H1 (cell line): ENCODE measurements around the gene ENPP5. TPM values are rescaled to one million over a fixed set of nuclear protein-coding genes. Genes with fewer than 3 reads are reported as not detected.

Experiments used
- CTCF ChIA-PET: fragments of 300-600 bp; sonication (Branson Sonifier 250); formaldehyde crosslinking; loops from one replicate; lab custom pipeline; 2021; ENCODE audit not compliant: partially characterized antibody; lab: Charles Lee
- POLR2A ChIA-PET: fragments of 300-600 bp; sonication (Branson Sonifier 250); formaldehyde crosslinking; loops from one replicate; lab custom pipeline; 2021; ENCODE audit warnings: inconsistent platforms; ENCODE audit not compliant: partially characterized antibody; lab: Charles Lee
- DNase-seq, 2 experiments: peaks; one replicate each; pipeline versions ENCODE4 v3.0.0 to v3.0.0-alpha.2; 2010 to 2022; ENCODE audit warnings: low spot score in 2 of 2, low read depth in 1 of 2, mixed read lengths in 1 of 2
- FAIRE-seq: peaks from 2 replicates; lab custom pipeline; 2011; peaks lifted over from hg19 to GRCh38; lab: Jason Lieb, UNC
- H2AFZ ChIP-seq: 2 replicates; pipeline ENCODE4 v1.8.1; 2012; ENCODE audit warnings: low read length, inconsistent platforms
- H2AK5ac ChIP-seq: 2 replicates; pipeline ENCODE4 v1.6.1; 2013; ENCODE audit warnings: low read depth, low read length
- H2BK120ac ChIP-seq: replicated peaks from 2 replicates; pipeline ENCODE3; 2013; ENCODE audit warnings: low read depth, low read length, inconsistent platforms
- H2BK12ac ChIP-seq: 2 replicates; pipeline ENCODE4 v1.6.1; 2013; ENCODE audit warnings: low read depth, low read length
- H2BK15ac ChIP-seq: 2 replicates; pipeline ENCODE4 v1.6.1; 2013; ENCODE audit warnings: low read length
- H2BK20ac ChIP-seq: 2 replicates; pipeline ENCODE4 v1.6.1; 2013; ENCODE audit warnings: low read length
- H2BK5ac ChIP-seq: 2 replicates; pipeline ENCODE4 v1.6.1; 2013; ENCODE audit warnings: low read depth, low read length
- H3K14ac ChIP-seq: 2 replicates; pipeline ENCODE4 v1.6.1; 2013; ENCODE audit warnings: inconsistent platforms; ENCODE audit not compliant: insufficient read length
- H3K18ac ChIP-seq: 2 replicates; pipeline ENCODE4 v1.6.1; 2013; ENCODE audit warnings: low read length; ENCODE audit errors: extremely low read depth
- H3K23ac ChIP-seq: 2 replicates; pipeline ENCODE4 v1.6.1; 2013; ENCODE audit warnings: inconsistent platforms; ENCODE audit not compliant: insufficient read length
- H3K23me2 ChIP-seq: 2 replicates; pipeline ENCODE4 v1.6.1; 2013; ENCODE audit warnings: low read depth, low read length
- H3K27ac ChIP-seq: 2 replicates; pipeline ENCODE4 v1.6.1; 2011; ENCODE audit warnings: low read depth, low read length, inconsistent platforms
- H3K27me3 ChIP-seq, 4 experiments: replicated peaks in 1 of 4; 1 replicate in 1 of 4; 2 replicates in 3 of 4; pipeline versions ENCODE4 v1.6.1 to v1.8.1; 2011 to 2013; ENCODE audit warnings: low read length in 3 of 4, mild to moderate bottlenecking in 3 of 4, inconsistent platforms in 2 of 4, mixed read lengths in 2 of 4, moderate library complexity in 1 of 4; ENCODE audit not compliant: control insufficient read depth in 3 of 4, insufficient read depth in 3 of 4; ENCODE audit errors: extremely low read depth in 1 of 4
- H3K36me3 ChIP-seq, 4 experiments: 2 replicates each; pipeline versions ENCODE4 v1.6.1 to v1.8.1; 2011 to 2013; ENCODE audit warnings: mild to moderate bottlenecking in 4 of 4, low read length in 3 of 4, moderate library complexity in 2 of 4, control low read depth in 1 of 4, inconsistent platforms in 1 of 4; ENCODE audit not compliant: insufficient read depth in 4 of 4, control insufficient read depth in 2 of 4
- H3K4ac ChIP-seq: replicated peaks from 2 replicates; pipeline ENCODE3; 2013; ENCODE audit warnings: low read length, low read depth, mixed read lengths, inconsistent platforms; ENCODE audit not compliant: insufficient read length
- H3K4me1 ChIP-seq, 4 experiments: replicated peaks in 1 of 4; 1 replicate in 1 of 4; 2 replicates in 3 of 4; pipeline versions ENCODE4 v1.6.1 to v1.8.1; 2011 to 2013; ENCODE audit warnings: low read length in 3 of 4, inconsistent platforms in 2 of 4, mixed read lengths in 1 of 4; ENCODE audit not compliant: insufficient read depth in 4 of 4, control insufficient read depth in 3 of 4
- H3K4me2 ChIP-seq, 2 experiments: 2 replicates each; pipeline versions ENCODE4 v1.6.1 to v1.8.1; 2011 to 2013; ENCODE audit warnings: low read depth in 2 of 2, low read length in 2 of 2, control low read depth in 1 of 2, inconsistent platforms in 1 of 2, mild to moderate bottlenecking in 1 of 2; ENCODE audit not compliant: insufficient read depth in 1 of 2
- H3K4me3 ChIP-seq, 4 experiments: fragments of 200-600, 300-600 bp in 1 of 4; sonication (generic), shearing (Covaris generic), sonication (Bioruptor Twin) in 1 of 4; 2 replicates each; pipeline versions ENCODE4 v1.5.1 to v1.8.1; 2011 to 2016; ENCODE audit warnings: low read length in 4 of 4, low read depth in 3 of 4, control low read depth in 2 of 4, inconsistent platforms in 2 of 4, mild to moderate bottlenecking in 2 of 4, mixed read lengths in 1 of 4, moderate library complexity in 1 of 4; ENCODE audit not compliant: insufficient read depth in 2 of 4; ENCODE audit errors: extremely low read depth in 1 of 4
- H3K56ac ChIP-seq: replicated peaks from 2 replicates; pipeline ENCODE3; 2013; ENCODE audit warnings: low read depth, mild to moderate bottlenecking, mixed read lengths, low read length, inconsistent platforms; ENCODE audit not compliant: insufficient read length
- H3K79me1 ChIP-seq: 2 replicates; pipeline ENCODE4 v1.6.1; 2013; ENCODE audit warnings: low read depth, low read length, control low read depth
- H3K79me2 ChIP-seq, 2 experiments: 2 replicates each; pipeline versions ENCODE4 v1.6.1 to v1.8.1; 2012 to 2013; ENCODE audit warnings: low read length in 2 of 2, mild to moderate bottlenecking in 2 of 2, inconsistent platforms in 1 of 2; ENCODE audit not compliant: insufficient read depth in 2 of 2, control insufficient read depth in 1 of 2
- H3K9ac ChIP-seq, 4 experiments: replicated peaks in 1 of 4; 1 replicate in 1 of 4; 2 replicates in 3 of 4; pipeline versions ENCODE4 v1.6.1 to v1.8.1; 2011 to 2013; ENCODE audit warnings: low read depth in 3 of 4, low read length in 3 of 4, control low read depth in 2 of 4, mild to moderate bottlenecking in 2 of 4, moderate library complexity in 2 of 4, inconsistent platforms in 1 of 4; ENCODE audit errors: extremely low read depth in 1 of 4
- H3K9me3 ChIP-seq, 2 experiments: 2 replicates each; pipeline versions ENCODE4 v1.6.1 to v1.8.1; 2012 to 2013; ENCODE audit warnings: mild to moderate bottlenecking in 2 of 2, moderate library complexity in 2 of 2, control low read depth in 1 of 2, inconsistent platforms in 1 of 2, low read depth in 1 of 2, low read length in 1 of 2, mixed read lengths in 1 of 2; ENCODE audit not compliant: insufficient read depth in 2 of 2
- H4K20me1 ChIP-seq, 2 experiments: replicated peaks in 1 of 2; 2 replicates each; pipeline versions ENCODE3 to v1.8.1; 2011 to 2013; ENCODE audit warnings: inconsistent platforms in 2 of 2, low read length in 2 of 2, mild to moderate bottlenecking in 1 of 2; ENCODE audit not compliant: insufficient read depth in 2 of 2, control insufficient read depth in 1 of 2
- H4K5ac ChIP-seq: 2 replicates; pipeline ENCODE4 v1.6.1; 2013; ENCODE audit warnings: low read length, low read depth, mixed read lengths, inconsistent platforms; ENCODE audit not compliant: insufficient read length
- H4K8ac ChIP-seq: 2 replicates; pipeline ENCODE4 v1.8.0; 2013; ENCODE audit warnings: mild to moderate bottlenecking, moderate library complexity, low read length, inconsistent platforms; ENCODE audit not compliant: insufficient read depth; ENCODE audit errors: extremely low read depth
- H4K91ac ChIP-seq: replicated peaks from 2 replicates; pipeline ENCODE3; 2013; ENCODE audit warnings: low read length, mixed read lengths, inconsistent platforms; ENCODE audit not compliant: insufficient read length
- SP2 ChIP-seq: IDR thresholded peaks from 2 replicates; pipeline ENCODE4 v1.6.1; 2012; ENCODE audit warnings: mild to moderate bottlenecking, low read length, inconsistent platforms
- SUZ12 ChIP-seq: fragments of 200-600 bp; sonication (generic); IDR thresholded peaks from 2 replicates; pipeline ENCODE4 v1.6.1; 2012; ENCODE audit warnings: mild to moderate bottlenecking, inconsistent platforms, low read length, moderate library complexity, mixed read lengths
- WGBS, 2 experiments: shearing (Covaris generic) in 1 of 2; methylation state at CpG; one replicate each; pipeline versions ENCODE4 v1.1.6 to v1.1.7; 2013 to 2015; ENCODE audit warnings: low lambda C conversion rate in 2 of 2, mixed read lengths in 2 of 2, inconsistent platforms in 1 of 2, low coverage in 1 of 2, missing lambda C conversion rate in 1 of 2; ENCODE audit not compliant: insufficient replicate concordance in 2 of 2, insufficient coverage in 1 of 2, insufficient read length in 1 of 2; ENCODE audit errors: extremely low coverage in 1 of 2, missing lambda C conversion rate in 1 of 2; 5-methylcytosine and 5-hydroxymethylcytosine counted together
- polyA plus RNA-seq, 7 experiments: library from polyadenylated mRNA; depleted of rRNA in 3 of 7; stranded (reverse) in 5 of 7; unstranded in 2 of 7; fragments of >200 nt in 5 of 7; fragments of 200-250 nt in 2 of 7; gene quantifications; 1 replicate in 5 of 7; 2 replicates in 1 of 7; 4 replicates in 1 of 7; pipeline versions ENCODE4 v1.2.1 to v1.2.3, GENCODE V29; 2011 to 2013; ENCODE audit warnings: missing spikeins in 2 of 7, mixed read lengths in 2 of 7
- total RNA-seq: library from RNA; stranded (reverse); fragmentation: NEBNext Ultra II Directional; extraction: Animal tissue kit (Norgen Biotek cat#: 25700); gene quantifications from 2 replicates; pipeline ENCODE4 v1.2.1, GENCODE V29; 2021

Gene ENPP5
- total and polyA plus RNA-seq, 2 of the 8 experiments (the other 6 are each of a cell fraction or from before 2014, with no cell fraction given), result 5.1 to 7.6 TPM

DNA sequence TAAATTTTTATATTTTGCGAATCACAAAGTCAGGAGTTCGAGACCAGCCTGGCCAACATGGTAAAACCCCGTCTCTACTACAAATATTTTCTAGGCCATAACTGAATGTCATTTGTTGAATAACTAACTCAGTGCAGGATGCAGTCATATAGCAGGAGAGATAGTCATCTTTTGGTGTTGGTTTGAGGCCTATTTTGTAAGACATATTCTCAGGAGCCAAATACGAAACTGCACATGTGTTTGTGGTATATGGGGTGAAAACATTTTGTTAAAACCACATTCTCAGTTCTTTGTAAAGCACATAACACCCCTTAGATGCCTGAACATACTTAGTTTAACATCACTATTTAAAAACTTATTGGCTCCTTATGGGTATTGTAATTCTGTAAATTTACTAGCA, 4.7 kb upstream of the ENPP5 start:
- POLR2A ChIA-PET, result no interaction called here
- CTCF ChIA-PET, result interaction anchor here (1.0 kb wide), 1 partner anchor 12 kb away, joined by 3 read pairs; no protein-coding TSS in a partner anchor

More for the DNA sequence above, 4.7 kb upstream of the ENPP5 start:
- no peak overlapping the region for H2BK120ac ChIP-seq
- no peaks in the 10 kb centered on the region for H3K9me3 ChIP-seq
- H2AFZ ChIP-seq, result no peak overlapping the region
- no peak overlapping the region for H3K27ac ChIP-seq
- H3K4me1 ChIP-seq, result peaks cover 2 to 6% (median 3%) of the 10 kb centered on the region in 4 experiments; a peak in 3 of 7 replicates
- H4K20me1 ChIP-seq, result no peaks in the 10 kb centered on the region
- H2BK12ac ChIP-seq, result no peak overlapping the region
- H3K4me2 ChIP-seq, result no peak overlapping the region
- no peak overlapping the region for H2BK15ac ChIP-seq
- no peaks in the 10 kb centered on the region for H3K79me1 ChIP-seq
- no peak overlapping the region for H2BK20ac ChIP-seq
- no peaks in the 10 kb centered on the region for H3K36me3 ChIP-seq
- no peak overlapping the region for H2BK5ac ChIP-seq
- H3K23ac ChIP-seq, result no peak overlapping the region
- no peak overlapping the region for H3K18ac ChIP-seq
- H3K9ac ChIP-seq, result no peak overlapping the region
- H4K8ac ChIP-seq, result no peak overlapping the region
- FAIRE-seq (no peak), DNase-seq (no peak)
- no peak overlapping the region for H3K4ac ChIP-seq
- no peak overlapping the region for H3K56ac ChIP-seq
- H3K27me3 ChIP-seq, result no peaks in the 10 kb centered on the region
- no peaks in the 10 kb centered on the region for H3K79me2 ChIP-seq
- H3K4me3 ChIP-seq, result no peak overlapping the region
- no peak overlapping the region for H3K14ac ChIP-seq
- no peak overlapping the region for H2AK5ac ChIP-seq
- no peaks in the 10 kb centered on the region for H3K23me2 ChIP-seq
- no peak overlapping the region for H4K5ac ChIP-seq
- WGBS, 2 experiments, result 93% methylated on average over 4 of the region's 4 CpGs; no CpG with 5 or more reads in 1 of the 2 experiments
- TF ChIP-seq SP2 (no peak), SUZ12 (no peak)
- TF ChIP-seq, all 59 proteins: peak for 0
- no peak overlapping the region for H4K91ac ChIP-seq
